ENCODE results near the gene USHBP1. TPM values are rescaled to one million over a fixed set of nuclear protein-coding genes. Genes with fewer than 3 reads are reported as not detected.
"Not testable (repeated sequence)": the region's sequence is repeated elsewhere in the genome, so short reads cannot be mapped to it uniquely, and the experiment has no call there.

Gene USHBP1
- total RNA-seq, 1 experiment from 2014 or later, result 0.04 TPM

DNA sequence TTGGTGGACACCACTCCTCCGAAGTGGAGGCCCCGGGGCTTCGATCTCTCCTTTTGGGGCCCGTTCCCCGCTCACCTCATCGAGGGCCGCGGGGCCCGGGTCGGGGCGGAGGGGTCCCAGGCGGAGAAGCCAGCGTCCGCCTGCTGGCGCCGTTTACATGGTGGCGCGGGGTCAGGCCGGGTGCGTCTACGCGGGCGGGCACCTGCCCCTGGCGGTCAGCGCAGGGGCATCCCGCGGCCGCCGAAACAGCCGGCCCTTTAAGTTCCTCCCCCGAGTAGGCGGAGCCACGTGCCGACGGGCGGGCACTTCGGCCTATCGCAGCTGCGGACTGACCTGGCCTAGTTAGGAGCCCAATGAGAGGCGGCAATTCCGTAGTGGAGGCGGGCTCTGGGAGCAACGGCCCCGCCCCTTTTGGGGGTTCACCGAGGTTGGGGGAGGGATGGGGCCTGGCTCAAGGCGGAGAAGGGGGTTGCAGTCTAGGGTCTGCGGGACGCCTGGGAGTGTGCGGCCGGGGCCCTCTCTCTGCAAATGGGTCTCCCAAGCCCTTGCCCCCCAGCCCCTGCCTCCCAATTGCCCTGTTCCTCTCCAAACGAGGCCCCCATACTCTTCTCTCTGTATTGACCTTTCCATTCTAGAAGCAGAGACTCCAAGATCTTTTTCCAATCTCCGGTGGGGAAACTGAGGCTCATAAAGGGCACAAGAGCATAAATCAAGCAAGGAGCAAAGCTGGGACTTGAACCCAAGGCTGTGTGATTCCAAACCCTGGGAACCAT lies 38.8 kb upstream of the USHBP1 start, which contains the start of gene ABHD8:
TSS of gene ABHD8 (minus strand) at position 259 of the 773 bp plus-strand sequence. CDS start 1,809 bp downstream, outside the sequence.
- H3K4me1 ChIP-seq, result peaks cover 13% of the 10 kb centered on the region; the same call in 1 of the 2 replicates
- H3K4me3 ChIP-seq, result peak within 1 kb of the TSS; percentile 83
- peak within 1 kb of the TSS; percentile 83 for H3K27ac ChIP-seq
- DNase-seq, result peak; percentile 99
- 0 out of 2 replicates have a peak, but pooled peaks cover under 1% of the 10 kb centered on the region for H3K9me3 ChIP-seq (replicated peaks)
- peaks cover 1% of the 10 kb centered on the region for H3K36me3 ChIP-seq
- no peaks in the 10 kb centered on the region for H3K27me3 ChIP-seq

DNA sequence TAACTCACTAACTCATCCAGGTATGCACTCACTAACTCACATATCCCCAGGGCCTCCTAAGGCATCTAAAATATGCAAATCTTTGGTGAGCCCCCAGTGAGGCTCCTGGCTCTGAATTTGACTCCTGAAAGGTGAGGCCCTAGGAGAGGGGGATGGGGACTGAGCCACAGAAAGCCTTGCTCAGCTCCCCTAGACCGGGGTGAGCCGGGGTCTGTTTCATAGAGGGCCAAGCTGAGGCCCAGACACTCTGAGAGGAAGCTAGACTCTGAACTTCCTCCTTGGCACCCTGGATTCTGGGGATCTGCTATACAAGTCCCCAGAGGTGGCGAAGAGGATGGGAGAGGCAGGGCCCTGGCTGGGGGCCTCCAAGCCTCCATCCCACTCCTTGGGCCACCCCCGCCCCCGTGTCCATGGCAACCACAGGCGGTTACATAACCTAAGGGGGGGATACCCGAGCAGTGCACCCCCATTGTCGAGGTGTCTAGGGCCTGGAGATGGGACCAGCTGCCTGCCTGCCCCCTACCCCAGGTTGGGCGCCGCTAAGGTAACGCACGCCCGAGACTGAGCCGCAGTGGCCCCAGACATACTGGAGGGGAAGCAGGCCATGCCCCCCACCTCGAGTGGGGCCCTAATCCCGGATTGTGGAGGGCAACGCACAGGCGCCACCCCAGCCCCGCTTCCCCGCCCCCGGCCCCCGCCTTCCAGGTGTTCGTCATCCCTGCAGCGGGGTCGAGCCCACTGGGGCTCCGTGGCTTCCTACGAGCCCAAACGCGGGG lies 38.0 kb upstream of the USHBP1 start:
- Histone ChIP-seq H3K4me3 (peak overlapping the region; percentile 83), H3K36me3 (peaks cover 8% of the 10 kb centered on the region), H3K9me3 (replicated peaks) (peaks cover 4% of the 10 kb centered on the region; the same call in 1 of the 2 replicates), H3K27me3 (no peaks in the 10 kb centered on the region), H3K27ac (peak overlapping the region; percentile 83), H3K4me1 (peaks cover 13% of the 10 kb centered on the region; the same call in 1 of the 2 replicates)
- DNase-seq, result peak; percentile 41

DNA sequence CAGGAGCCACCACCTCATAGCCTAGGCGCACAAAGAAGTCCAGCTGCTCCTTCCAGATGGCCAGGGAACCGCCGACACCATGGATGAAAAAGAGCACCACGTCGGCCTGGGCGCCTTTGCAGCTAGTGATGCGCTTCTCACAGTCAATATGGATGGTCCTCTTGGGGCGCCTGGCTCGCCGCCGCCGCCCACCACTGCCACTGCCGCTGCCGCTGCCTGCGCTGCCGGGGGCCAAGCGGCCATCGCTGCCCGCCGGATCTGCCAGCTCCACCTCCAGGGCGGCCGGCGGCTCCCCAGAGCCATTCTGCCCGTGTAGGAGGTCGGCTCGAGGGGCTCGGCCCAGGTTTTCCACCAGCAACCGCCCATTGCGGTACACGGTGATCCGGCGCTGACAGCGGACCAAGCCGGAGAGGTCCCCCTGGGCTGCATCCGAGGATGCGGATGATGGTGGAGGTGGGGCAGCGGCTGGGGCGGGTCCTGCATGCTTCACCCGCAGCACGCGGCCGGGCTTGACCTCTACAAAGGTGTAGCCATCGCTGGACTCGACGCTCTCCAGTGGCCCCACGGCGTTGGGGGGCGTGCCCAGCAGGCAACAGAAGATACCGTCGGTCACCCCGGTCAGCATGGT lies 36.6 kb upstream of the USHBP1 start:
- peaks cover 4% of the 10 kb centered on the region; the same call in 1 of the 2 replicates for H3K9me3 ChIP-seq (replicated peaks)
- no peak overlapping the region for H3K27ac ChIP-seq
- H3K4me3 ChIP-seq, result no peak overlapping the region
- H3K36me3 ChIP-seq, result peaks cover 18% of the 10 kb centered on the region
- H3K4me1 ChIP-seq, result peaks cover 13% of the 10 kb centered on the region; the same call in 1 of the 2 replicates
- DNase-seq, result no peak
- H3K27me3 ChIP-seq, result no peaks in the 10 kb centered on the region

DNA sequence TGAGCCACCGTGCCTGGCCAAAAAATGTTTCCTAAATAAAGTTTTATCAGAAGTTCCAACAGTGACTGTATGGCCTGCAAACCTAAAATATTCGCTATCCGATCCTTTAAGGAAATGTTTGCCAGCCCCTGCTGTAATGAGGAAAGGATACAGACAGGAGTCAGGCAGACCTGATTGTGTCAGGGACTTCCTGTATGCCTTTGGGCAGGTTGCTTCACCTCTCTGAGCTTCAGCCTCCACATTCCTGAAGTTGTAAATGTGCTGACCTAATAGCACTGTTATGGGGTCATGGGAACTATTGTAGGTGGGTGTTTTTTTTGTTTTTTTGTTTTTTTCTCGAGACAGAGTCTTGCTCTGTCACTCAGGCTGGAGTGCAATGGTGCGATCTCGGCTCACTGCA lies 32.4 kb upstream of the USHBP1 start:
- DNase-seq, result no peak
- H3K27me3 ChIP-seq, result no peaks in the 10 kb centered on the region
- H3K36me3 ChIP-seq, result peaks cover 32% of the 10 kb centered on the region
- H3K4me1 ChIP-seq, result no peaks in the 10 kb centered on the region
- peaks cover 4% of the 10 kb centered on the region; the same call in 1 of the 2 replicates for H3K9me3 ChIP-seq (replicated peaks)
- no peak overlapping the region for H3K27ac ChIP-seq
- no peak overlapping the region for H3K4me3 ChIP-seq

DNA sequence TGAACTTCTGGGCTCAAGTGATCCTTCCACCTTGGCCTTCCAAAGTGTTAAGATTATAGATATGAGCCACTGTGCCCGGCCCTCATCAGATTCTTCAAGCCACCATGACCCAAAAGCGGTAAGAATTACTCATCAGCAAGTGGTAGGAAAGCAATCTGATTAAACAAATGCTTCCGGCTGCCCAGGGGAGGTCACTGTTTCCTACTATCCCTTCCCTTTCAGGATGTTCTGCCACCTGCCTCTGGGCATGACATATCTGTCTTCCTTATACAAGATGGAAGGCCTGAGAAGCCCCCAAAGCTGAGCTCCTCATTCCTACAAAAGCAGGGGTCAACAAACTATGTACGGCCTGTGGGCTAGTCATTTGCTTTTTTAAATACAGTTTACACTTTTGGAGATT lies 31.7 kb upstream of the USHBP1 start:
- no peak for DNase-seq
- H3K27ac ChIP-seq, result no peak overlapping the region
- peaks cover 33% of the 10 kb centered on the region for H3K36me3 ChIP-seq
- no peaks in the 10 kb centered on the region for H3K27me3 ChIP-seq
- H3K9me3 ChIP-seq (replicated peaks), result peaks cover 4% of the 10 kb centered on the region; the same call in 1 of the 2 replicates
- no peaks in the 10 kb centered on the region for H3K4me1 ChIP-seq
- no peak overlapping the region for H3K4me3 ChIP-seq

DNA sequence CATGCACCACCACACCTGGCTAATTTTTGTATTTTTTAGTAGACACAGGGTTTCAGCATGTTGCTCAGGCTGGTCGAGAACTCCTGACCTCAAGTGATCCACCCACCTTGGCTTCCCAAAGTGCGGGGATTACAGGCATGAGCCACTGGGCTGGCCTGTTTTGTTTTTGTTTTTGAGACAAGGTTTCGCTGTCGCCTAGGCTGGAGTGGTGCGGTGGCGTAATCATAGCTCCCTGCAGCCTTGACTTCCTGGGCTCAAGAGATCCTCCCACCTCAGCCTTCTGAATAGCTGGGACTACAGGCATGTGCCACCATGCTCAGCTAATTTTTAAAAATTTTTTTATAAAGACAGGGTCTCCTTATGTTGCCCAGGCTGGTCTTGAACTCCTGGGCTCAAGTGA lies 31.0 kb upstream of the USHBP1 start:
- DNase-seq; H3K27me3 ChIP-seq; H3K27ac ChIP-seq; H3K9me3 ChIP-seq (replicated peaks); H3K4me1 ChIP-seq; H3K4me3 ChIP-seq: not testable (repeated sequence)
- H3K36me3 ChIP-seq, result peaks cover 33% of the 10 kb centered on the region

DNA sequence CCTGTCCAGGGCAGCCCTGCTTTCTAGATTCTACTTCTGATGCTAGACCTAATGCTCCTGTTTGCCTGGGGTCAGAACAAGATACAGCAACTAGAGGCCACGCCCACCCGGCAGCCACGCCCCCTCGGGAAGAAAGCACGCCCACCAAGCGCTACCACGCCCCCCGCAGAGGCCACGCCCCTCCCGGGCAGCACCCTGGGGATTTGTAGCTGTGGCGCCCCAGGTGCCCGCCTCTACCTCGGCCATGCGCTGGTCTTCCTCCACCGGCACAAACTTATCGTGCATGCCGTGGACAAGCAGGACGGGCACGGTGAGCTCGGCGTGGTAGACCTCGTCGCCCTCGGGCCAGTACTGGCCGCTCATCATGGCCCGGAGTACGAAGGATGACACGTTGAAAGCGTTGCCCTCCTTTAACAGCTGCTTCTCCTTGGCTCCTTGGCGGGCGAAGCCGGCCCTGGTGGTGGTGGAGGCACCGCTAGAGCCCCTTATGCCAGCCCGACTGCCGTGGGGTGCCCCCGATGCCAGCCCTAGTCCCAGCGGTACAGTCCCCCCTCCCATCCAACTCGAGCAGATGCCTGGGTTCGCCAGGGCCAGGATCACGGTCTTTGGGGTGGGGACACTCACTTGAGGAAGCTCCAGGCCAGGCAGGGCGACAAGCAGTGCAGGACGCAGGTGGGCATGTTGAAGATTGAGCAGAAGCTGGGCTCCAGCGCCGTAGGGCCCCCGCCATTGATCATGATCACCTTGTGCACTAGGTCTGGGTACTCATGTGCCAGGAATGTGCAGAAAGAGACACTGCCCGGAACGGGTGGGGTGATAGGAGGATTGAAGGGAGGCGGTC lies 29.7 kb upstream of the USHBP1 start:
- H3K4me3 ChIP-seq, result no peak overlapping the region
- H3K27me3 ChIP-seq, result no peaks in the 10 kb centered on the region
- peaks cover 4% of the 10 kb centered on the region; the same call in 1 of the 2 replicates for H3K9me3 ChIP-seq (replicated peaks)
- H3K4me1 ChIP-seq, result no peaks in the 10 kb centered on the region
- peaks cover 33% of the 10 kb centered on the region for H3K36me3 ChIP-seq
- no peak overlapping the region for H3K27ac ChIP-seq
- DNase-seq, result peak; percentile 48 to 60

DNA sequence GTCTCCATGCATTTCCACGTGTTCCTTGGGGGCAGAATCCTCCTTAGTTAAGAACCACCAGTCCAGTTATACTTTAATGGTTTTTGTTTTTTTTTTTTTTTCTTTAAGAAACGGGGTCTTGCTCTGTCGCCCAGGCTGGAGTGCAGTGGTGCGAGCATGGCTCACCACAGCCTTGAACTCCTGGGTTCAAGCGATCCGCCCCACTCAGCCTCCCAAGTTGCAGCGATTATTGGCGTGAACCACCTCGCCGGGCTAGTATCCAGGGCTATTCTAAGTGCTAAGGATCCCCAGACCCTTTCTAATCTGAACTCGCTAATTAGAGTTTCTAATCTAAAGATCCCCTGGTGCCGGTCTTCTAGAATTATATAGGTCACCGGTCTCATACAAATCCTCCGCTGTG lies 29.1 kb upstream of the USHBP1 start:
- Histone ChIP-seq H3K4me1 (no peaks in the 10 kb centered on the region), H3K27me3 (no peaks in the 10 kb centered on the region), H3K4me3 (no peak overlapping the region), H3K36me3 (peaks cover 33% of the 10 kb centered on the region), H3K9me3 (replicated peaks) (peaks cover 4% of the 10 kb centered on the region; the same call in 1 of the 2 replicates), H3K27ac (no peak overlapping the region)
- DNase-seq, result no peak

DNA sequence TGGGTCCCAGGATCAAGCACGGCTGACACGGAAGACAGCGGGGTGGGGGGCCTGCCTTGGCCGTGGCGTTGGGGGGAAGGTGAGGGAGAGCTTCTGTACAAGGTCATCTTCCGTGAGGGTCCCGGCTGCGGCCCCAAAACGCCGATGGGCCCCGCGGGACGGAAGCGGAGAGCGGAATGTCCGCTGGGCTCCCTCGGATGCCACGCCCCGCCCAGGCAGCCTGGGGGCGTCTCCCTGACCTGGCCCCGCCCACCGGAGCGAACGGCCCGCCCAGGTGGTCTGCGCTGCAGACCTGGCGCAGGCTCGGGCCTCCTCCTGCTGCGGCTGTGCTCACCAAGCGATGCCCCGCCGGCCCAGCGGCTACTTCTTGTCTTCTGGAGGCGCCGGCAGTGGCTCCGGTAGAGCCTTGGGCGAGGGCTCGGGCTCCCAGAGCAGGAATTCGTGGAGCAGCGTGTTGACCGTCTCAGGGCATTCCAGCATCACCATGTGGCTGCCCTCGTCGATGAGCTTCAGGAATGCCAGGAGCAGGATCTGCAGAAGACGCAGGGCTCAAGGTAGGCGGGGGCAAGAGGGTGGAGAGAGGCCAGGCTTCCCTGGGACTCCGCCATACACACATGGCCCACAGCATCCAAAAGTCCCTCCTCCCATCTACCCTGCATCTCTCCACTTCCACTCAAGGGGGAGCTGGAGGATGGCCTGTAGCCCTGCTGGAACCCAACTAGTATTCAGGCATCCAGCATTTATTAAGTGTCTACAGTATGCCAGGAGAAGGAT lies 27.9 kb upstream of the USHBP1 start:
- Histone ChIP-seq H3K4me3 (no peak overlapping the region), H3K27ac (no peak overlapping the region), H3K9me3 (replicated peaks) (no peaks in the 10 kb centered on the region), H3K4me1 (no peaks in the 10 kb centered on the region), H3K36me3 (peaks cover 25% of the 10 kb centered on the region), H3K27me3 (no peaks in the 10 kb centered on the region)
- DNase-seq, result peak; percentile 31 to 55

DNA sequence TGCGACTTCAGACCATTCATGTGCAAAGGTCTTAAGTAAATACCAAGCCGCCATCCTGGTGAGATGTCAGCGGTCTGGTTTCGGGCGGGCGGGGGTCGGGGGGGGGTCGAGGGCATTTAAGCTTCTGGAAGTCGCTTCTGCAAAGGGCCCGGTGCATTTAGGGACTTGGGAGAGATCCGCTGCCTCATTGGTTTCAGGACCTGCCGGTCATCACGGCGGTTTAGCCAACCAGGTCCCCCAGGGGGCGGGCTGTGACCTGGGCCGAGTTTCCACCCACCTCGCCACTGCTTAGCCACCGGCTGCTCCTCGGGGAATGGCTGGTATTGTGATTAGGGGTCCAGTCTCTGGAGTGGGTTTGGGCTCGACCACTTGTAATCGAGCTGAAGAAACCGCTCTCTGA lies 24.9 kb upstream of the USHBP1 start:
- no peaks in the 10 kb centered on the region for H3K4me1 ChIP-seq
- peak; percentile 33 to 39 for DNase-seq
- H3K27me3 ChIP-seq, result no peaks in the 10 kb centered on the region
- no peak overlapping the region for H3K4me3 ChIP-seq
- H3K36me3 ChIP-seq, result peaks cover 7% of the 10 kb centered on the region
- no peak overlapping the region for H3K27ac ChIP-seq
- H3K9me3 ChIP-seq (replicated peaks), result no peaks in the 10 kb centered on the region; the same call in 1 of the 2 replicates

DNA sequence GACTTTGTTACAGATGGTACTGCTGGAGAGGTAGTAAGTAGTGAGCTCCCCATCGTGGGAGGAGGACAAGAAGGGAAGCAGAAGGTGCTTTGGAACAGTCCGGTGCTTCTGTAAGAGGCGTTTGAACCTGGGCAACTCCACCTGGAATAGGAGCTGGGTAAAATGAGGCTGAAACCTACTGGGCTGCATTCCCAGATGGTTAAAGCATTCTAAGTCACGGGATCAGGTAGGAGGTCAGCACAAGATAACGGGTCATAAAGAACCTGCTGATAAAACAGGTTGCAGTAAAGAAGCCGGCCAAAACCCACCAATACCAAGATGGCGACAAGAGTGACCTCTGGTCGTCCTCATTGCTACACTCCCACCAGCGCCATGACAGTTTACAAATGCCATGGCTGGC lies 22.2 kb upstream of the USHBP1 start:
- H3K27me3 ChIP-seq, result no peaks in the 10 kb centered on the region
- H3K4me1 ChIP-seq, result no peaks in the 10 kb centered on the region
- H3K36me3 ChIP-seq, result no peaks in the 10 kb centered on the region

DNA sequence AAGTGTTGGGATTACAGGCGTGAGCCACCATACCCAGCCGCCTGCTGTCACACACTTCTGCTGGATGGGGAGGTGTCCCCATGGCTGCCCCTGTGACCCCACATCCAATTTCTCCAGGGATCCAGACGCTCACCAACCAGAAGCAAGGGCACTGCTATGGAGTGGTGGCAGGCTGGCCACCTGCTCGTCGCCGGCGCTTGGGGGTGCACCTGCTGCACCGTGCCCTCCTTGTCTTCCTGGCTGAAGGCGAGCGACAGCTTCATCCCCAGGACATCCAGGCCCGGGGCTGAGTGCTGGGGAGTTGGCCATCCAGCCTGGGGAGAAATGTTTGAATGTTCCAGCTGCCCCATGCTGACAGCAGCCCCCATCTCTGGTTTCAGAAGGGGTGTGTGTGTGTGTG lies 21.7 kb upstream of the USHBP1 start:
- H3K36me3 ChIP-seq, result no peaks in the 10 kb centered on the region
- H3K9me3 ChIP-seq (replicated peaks), result no peaks in the 10 kb centered on the region; the same call in 1 of the 2 replicates
- DNase-seq, result no peak
- H3K27ac ChIP-seq, result no peak overlapping the region
- H3K4me1 ChIP-seq, result no peaks in the 10 kb centered on the region
- no peaks in the 10 kb centered on the region for H3K27me3 ChIP-seq
- H3K4me3 ChIP-seq, result no peak overlapping the region

More for the DNA sequence above, 22.2 kb upstream of the USHBP1 start:
- Histone ChIP-seq H3K27ac (no peak overlapping the region), H3K9me3 (replicated peaks) (no peaks in the 10 kb centered on the region; the same call in 1 of the 2 replicates), H3K4me3 (no peak overlapping the region)
- DNase-seq, result no peak

DNA sequence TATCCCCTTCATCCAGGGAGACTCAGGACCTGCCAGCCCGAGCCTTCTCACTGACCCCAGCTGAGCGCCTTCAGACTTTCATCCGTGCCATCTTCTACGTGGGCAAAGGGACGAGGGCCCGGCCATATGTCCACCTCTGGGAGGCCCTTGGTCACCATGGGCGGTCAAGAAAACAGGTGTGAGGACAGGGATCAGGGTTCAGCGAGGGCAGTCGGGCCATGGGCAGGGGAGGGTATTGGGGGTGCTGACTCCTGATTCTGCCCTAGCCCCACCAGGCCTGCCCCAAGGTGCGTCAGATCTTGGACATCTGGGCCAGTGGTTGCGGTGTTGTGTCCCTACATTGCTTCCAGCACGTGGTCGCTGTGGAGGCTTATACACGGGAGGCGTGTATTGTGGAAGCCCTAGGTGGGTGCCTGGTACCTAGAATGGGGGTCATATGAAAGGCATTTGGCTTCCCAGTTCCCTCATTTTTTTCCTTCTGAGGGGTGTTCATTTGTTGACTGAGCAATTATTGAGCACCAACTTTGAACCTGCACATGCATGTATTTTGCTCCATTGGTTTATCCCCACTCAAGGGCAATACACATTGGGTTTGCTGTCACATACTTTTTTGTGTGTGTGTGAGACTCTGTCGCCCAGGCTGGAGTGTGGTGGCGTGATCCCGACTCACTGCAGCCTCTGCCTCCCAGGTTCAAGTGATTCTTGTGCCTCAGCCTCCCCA lies 21.0 kb upstream of the USHBP1 start:
- Histone ChIP-seq H3K4me3 (no peak overlapping the region), H3K9me3 (replicated peaks) (no peaks in the 10 kb centered on the region; the same call in 1 of the 2 replicates), H3K36me3 (no peaks in the 10 kb centered on the region), H3K27ac (no peak overlapping the region), H3K27me3 (no peaks in the 10 kb centered on the region), H3K4me1 (no peaks in the 10 kb centered on the region)
- DNase-seq, result no peak

Data from SJCRH30 (cell line).